ENCODE data around the gene ZKSCAN5. TPM values are rescaled to one million over a fixed set of nuclear protein-coding genes. Genes with fewer than 3 reads are reported as not detected.

Gene ZKSCAN5
- total and polyA plus RNA-seq, 2 of the 8 experiments (the other 6 are each of a cell fraction or from before 2014, with no cell fraction given) = 5.3 to 13.5 TPM

- Histone ChIP-seq H2AK5ac (ENCODE audit: low read depth, low read length) (no peak overlapping the region), H3K36me3 (ENCODE audit: control insufficient read depth in 2 of 4, insufficient read depth in 4 of 4, low read length in 3 of 4) (peaks cover 0 to 10% (median 3%) of the 10 kb centered on the region in 4 experiments; a peak in 4 of 8 replicates), H2BK12ac (ENCODE audit: low read depth, low read length) (no peak overlapping the region), H2AFZ (ENCODE audit: low read length) (no peak overlapping the region), H3K23me2 (ENCODE audit: low read depth, low read length) (peaks cover 9% of the 10 kb centered on the region; the same call in 1 of the 2 replicates), H2BK5ac (ENCODE audit: low read depth, low read length) (no peak overlapping the region), H3K27me3 (replicated peaks in 1 of 4; ENCODE audit: control insufficient read depth in 3 of 4, extremely low read depth in 1 of 4, insufficient read depth in 3 of 4, low read length in 3 of 4) (no peaks in the 10 kb centered on the region), H3K4me2 (ENCODE audit: insufficient read depth in 1 of 2, low read depth in 2 of 2, low read length in 2 of 2) (peak overlapping the region; percentile 63 to 93), H3K4me3 (ENCODE audit: extremely low read depth in 1 of 4, insufficient read depth in 2 of 4, low read depth in 3 of 4, low read length in 4 of 4) (peak overlapping the region; percentile 86 to 100 (median 93)), H4K5ac (ENCODE audit: insufficient read length, low read depth, low read length) (no peak overlapping the region), H3K23ac (ENCODE audit: insufficient read length) (no peak overlapping the region), H3K27ac (ENCODE audit: low read depth, low read length) (no peak overlapping the region), H3K9me3 (ENCODE audit: insufficient read depth in 2 of 2, low read depth in 1 of 2, low read length in 1 of 2) (no peaks in the 10 kb centered on the region), H2BK15ac (ENCODE audit: low read length) (no peak overlapping the region), H2BK120ac (replicated peaks; ENCODE audit: low read depth, low read length) (no peak overlapping the region), H4K8ac (ENCODE audit: extremely low read depth, insufficient read depth, low read length) (no peak overlapping the region), H2BK20ac (ENCODE audit: low read length) (no peak overlapping the region), H3K4me1 (replicated peaks in 1 of 4; ENCODE audit: control insufficient read depth in 3 of 4, insufficient read depth in 4 of 4, low read length in 3 of 4) (peaks cover 0 to 4% (median 0%) of the 10 kb centered on the region in 4 experiments; a peak in 3 of 7 replicates), H3K79me1 (ENCODE audit: low read depth, low read length) (peaks cover 7% of the 10 kb centered on the region; the same call in 1 of the 2 replicates), H3K56ac (replicated peaks; ENCODE audit: insufficient read length, low read depth, low read length) (no peak overlapping the region), H3K14ac (ENCODE audit: insufficient read length) (no peak overlapping the region), H3K18ac (ENCODE audit: extremely low read depth, low read length) (no peak overlapping the region), H3K9ac (replicated peaks in 1 of 4; ENCODE audit: extremely low read depth in 1 of 4, low read depth in 3 of 4, low read length in 3 of 4) (peak overlapping the region in 3 of 4 experiments; percentile 67 to 94 (median 86); a peak in 5 of 7 replicates), H4K91ac (replicated peaks; ENCODE audit: insufficient read length, low read length) (no peak overlapping the region), H3K4ac (replicated peaks; ENCODE audit: insufficient read length, low read depth, low read length) (no peak overlapping the region), H4K20me1 (replicated peaks in 1 of 2; ENCODE audit: control insufficient read depth in 1 of 2, insufficient read depth in 2 of 2, low read length in 2 of 2) (peaks cover 5 to 12% of the 10 kb centered on the region in 2 experiments), H3K79me2 (ENCODE audit: control insufficient read depth in 1 of 2, insufficient read depth in 2 of 2, low read length in 2 of 2) (peaks cover 9 to 37% of the 10 kb centered on the region in 2 experiments)
- POLR2A ChIA-PET (ENCODE audit: partially characterized antibody) = interaction anchor here (0.6 to 3.4 kb wide), 15 partner anchors 9 to 231 kb away, joined by 3 to 21 read pairs (median 3); partner anchors contain the start of genes BUD31, FAM200A, PDAP1 and ZNF655
- CTCF ChIA-PET (ENCODE audit: partially characterized antibody) = interaction anchor here (0.7 to 2.0 kb wide), 7 partner anchors 12 to 843 kb away, joined by 3 to 6 read pairs (median 3); no protein-coding TSS in a partner anchor
- FAIRE-seq = no peak
- 50% methylated on average over 16 of the region's 16 CpGs; no CpG with 5 or more reads in 1 of the 2 experiments for WGBS, 2 experiments (ENCODE audit: extremely low coverage in 1 of 2, insufficient coverage in 1 of 2, insufficient read length in 1 of 2, insufficient replicate concordance in 2 of 2, low coverage in 1 of 2, low lambda C conversion rate in 2 of 2, missing lambda C conversion rate in 1 of 2)
- no peak for DNase-seq (ENCODE audit: low read depth in 1 of 2, low spot score in 2 of 2)
- TF ChIP-seq ZNF274 (IDR thresholded peaks at IDR 0.05; ENCODE audit: borderline replicate concordance, extremely low read depth, low read length) (no peak), KDM1A (IDR thresholded peaks at IDR 0.05; ENCODE audit: borderline replicate concordance, low read length) (no peak), NRF1 (IDR thresholded peaks at IDR 0.05; ENCODE audit: low read depth, low read length) (no peak), CBX5 (IDR thresholded peaks at IDR 0.05; ENCODE audit: low read depth, low read length) (no peak), CTCF (IDR thresholded peaks at IDR 0.05; ENCODE audit: control extremely low read depth in 1 of 3, insufficient read depth in 1 of 3, low read depth in 1 of 3, low read length in 3 of 3) (no peak), CHD2 (IDR thresholded peaks at IDR 0.05; ENCODE audit: low read length) (no peak), SP1 (IDR thresholded peaks at IDR 0.05; ENCODE audit: low read depth, low read length) (no peak), GABPA (IDR thresholded peaks at IDR 0.05; ENCODE audit: borderline replicate concordance, insufficient read depth, low read length) (no peak), TCF12 (IDR thresholded peaks at IDR 0.05; ENCODE audit: low read depth, low read length) (no peak), SP2 (IDR thresholded peaks at IDR 0.05; ENCODE audit: low read length) (no peak), HDAC6 (IDR thresholded peaks at IDR 0.05; ENCODE audit: low read depth, low read length) (no peak), RXRA (IDR thresholded peaks at IDR 0.05; ENCODE audit: insufficient read depth, low read depth, low read length) (no peak)
Measured at GRCh38 chr7:99500637-99501009, 3.8 kb upstream of the ZKSCAN5 start.
